Vagina (tissue), 2 donors: ENCODE results near the gene CPLX4.

Experiments
- POLR2A ChIP-seq, 2 donors: fragments of 450-650 bp; IDR thresholded peaks; one replicate each; pipeline ENCODE4 v1.6.1; 2017; ENCODE audit warnings: antibody characterized with exemption in 2 of 2, mild to moderate bottlenecking in 2 of 2, moderate library complexity in 2 of 2
- POLR2AphosphoS5 ChIP-seq, 2 donors: sonication (generic); formaldehyde crosslinking; IDR thresholded peaks; one replicate each; pipeline ENCODE4 v1.9.0; 2017; ENCODE audit warnings: antibody characterized with exemption in 2 of 2, mild to moderate bottlenecking in 2 of 2, low read depth in 1 of 2; ENCODE audit not compliant: insufficient read depth in 1 of 2
- TF ChIP-seq, protein P1 (sequence below), 3 experiments: fragments of 450-650 bp in 2 of 3; fragments of 200-600 bp in 1 of 3; sonication (generic) in 1 of 3; IDR thresholded peaks; one replicate each; pipeline ENCODE4 v1.5.1; 2017 to 2019; ENCODE audit warnings: antibody characterized with exemption in 3 of 3, mild to moderate bottlenecking in 2 of 3, moderate library complexity in 2 of 3

DNA sequence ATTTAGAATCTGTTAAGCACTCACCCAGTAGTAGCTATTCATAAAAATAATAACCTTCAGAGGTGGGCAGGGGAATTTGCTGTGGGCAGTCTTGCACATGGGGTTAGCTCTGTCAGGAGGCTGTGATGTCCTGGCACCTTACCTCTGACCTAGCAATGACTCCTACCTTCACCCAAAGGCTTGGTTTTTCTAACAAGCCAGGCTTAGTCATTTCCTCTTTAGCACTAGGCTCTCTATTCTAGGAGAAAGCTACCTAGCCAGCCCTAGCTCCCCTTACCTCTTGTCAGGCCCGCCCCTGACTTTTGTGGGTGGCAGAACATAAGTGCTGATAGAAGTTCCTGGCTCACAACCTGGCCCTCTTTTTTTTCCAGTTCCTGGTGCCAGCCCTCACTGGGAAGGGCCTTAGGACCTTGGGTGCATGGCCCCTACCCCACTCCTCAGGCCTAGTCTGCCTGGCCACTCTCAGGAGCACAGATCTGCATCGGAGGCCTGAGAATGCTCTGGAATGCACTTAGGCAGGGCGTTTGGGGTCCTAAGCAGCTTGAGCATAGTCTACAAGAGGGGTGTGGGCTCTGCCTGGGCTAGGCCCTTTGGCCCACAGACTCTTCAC, 17.7 kb downstream of the CPLX4 start:
- TF ChIP-seq POLR2AphosphoS5 (IDR thresholded peaks at IDR 0.05; ENCODE audit: insufficient read depth in 1 of 2, low read depth in 1 of 2) (no peak), POLR2A (IDR thresholded peaks at IDR 0.05) (no peak)
- TF ChIP-seq, protein P1, sequence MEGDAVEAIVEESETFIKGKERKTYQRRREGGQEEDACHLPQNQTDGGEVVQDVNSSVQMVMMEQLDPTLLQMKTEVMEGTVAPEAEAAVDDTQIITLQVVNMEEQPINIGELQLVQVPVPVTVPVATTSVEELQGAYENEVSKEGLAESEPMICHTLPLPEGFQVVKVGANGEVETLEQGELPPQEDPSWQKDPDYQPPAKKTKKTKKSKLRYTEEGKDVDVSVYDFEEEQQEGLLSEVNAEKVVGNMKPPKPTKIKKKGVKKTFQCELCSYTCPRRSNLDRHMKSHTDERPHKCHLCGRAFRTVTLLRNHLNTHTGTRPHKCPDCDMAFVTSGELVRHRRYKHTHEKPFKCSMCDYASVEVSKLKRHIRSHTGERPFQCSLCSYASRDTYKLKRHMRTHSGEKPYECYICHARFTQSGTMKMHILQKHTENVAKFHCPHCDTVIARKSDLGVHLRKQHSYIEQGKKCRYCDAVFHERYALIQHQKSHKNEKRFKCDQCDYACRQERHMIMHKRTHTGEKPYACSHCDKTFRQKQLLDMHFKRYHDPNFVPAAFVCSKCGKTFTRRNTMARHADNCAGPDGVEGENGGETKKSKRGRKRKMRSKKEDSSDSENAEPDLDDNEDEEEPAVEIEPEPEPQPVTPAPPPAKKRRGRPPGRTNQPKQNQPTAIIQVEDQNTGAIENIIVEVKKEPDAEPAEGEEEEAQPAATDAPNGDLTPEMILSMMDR (IDR thresholded peaks at IDR 0.05), result no peak
